ENCODE results near the gene PPP3R1. TPM values are rescaled to one million over a fixed set of nuclear protein-coding genes. Genes with fewer than 3 reads are reported as not detected.

PPP3R1 gene
- total and polyA plus RNA-seq, 10 donors, result 13.7 to 78.2 (median 57.9) TPM

DNA sequence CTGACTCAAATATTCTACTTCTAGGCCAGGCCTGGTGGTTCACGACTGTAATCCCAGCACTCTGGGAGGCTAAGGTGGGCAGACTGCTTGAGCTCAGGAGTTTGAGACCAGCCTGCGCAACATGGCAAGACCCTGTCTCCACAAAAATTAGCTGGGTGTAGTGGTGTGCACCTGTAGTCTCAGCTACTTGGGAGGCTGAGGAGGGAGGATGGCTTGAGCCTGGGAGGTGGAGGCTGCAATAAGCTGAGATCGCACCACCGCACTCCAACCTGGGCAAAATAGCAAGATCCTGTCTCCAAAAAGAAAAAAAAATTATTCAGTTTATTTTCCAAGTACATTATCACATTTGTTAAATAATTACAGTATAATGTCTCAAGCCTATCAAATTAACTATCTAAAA lies 7.3 kb downstream of the PPP3R1 start:
- Histone ChIP-seq H3K4me1 (peaks cover 38 to 100% (median 98%) of the 10 kb centered on the region in 6 donors), H3K27ac (peak overlapping the region in 1 of 8 donors; percentile 3), H3K36me3 (no peaks in the 10 kb centered on the region), H3K27me3 (replicated peaks in 1 of 7) (no peaks in the 10 kb centered on the region), H3K4me3 (no peak overlapping the region), H3K9me3 (no peaks in the 10 kb centered on the region)
- no peak for DNase-seq
- intact Hi-C loops (cut with DNase I; ENCODE audit: low total_unique reads), result loop anchor here (10.0 kb wide), 1 partner anchor 50 kb away; no protein-coding TSS in a partner anchor
- TF ChIP-seq POLR2A (IDR thresholded peaks at IDR 0.05), result no peak
- no peak for TF ChIP-seq CTCF (IDR thresholded peaks at IDR 0.05 in 8 of 11, conservative IDR thresholded peaks at IDR 0.05 in 3 of 11)
- TF ChIP-seq POLR2AphosphoS5 (IDR thresholded peaks at IDR 0.05), result no peak
- 94 to 99% (median 97%) methylated on average over 4 of the region's 4 CpGs for WGBS, 5 donors

DNA sequence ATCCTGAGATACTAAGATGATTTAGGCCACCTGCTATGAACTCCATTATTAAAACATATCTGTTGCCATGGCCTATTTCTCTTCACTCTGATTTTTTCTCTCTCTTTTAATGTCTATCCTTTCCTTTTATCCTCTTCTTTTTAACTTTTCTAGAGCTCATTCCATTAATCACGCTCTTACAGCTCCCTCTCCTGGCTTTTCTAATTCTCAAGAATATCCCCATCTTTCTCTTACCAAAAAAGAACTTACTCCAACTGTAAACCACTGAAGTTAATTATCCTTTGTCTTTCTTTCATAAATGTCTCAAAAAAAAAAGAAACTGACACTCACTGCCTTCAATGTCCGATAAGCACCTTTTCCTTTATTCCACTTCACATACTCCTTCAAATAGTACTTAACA lies 7.9 kb downstream of the PPP3R1 start:
- H3K27me3 ChIP-seq (replicated peaks in 1 of 7), result no peaks in the 10 kb centered on the region
- peak overlapping the region in 1 of 8 donors; percentile 5 for H3K27ac ChIP-seq
- TF ChIP-seq CTCF (IDR thresholded peaks at IDR 0.05 in 8 of 11, conservative IDR thresholded peaks at IDR 0.05 in 3 of 11), result no peak
- no peak for TF ChIP-seq POLR2AphosphoS5 (IDR thresholded peaks at IDR 0.05)
- TF ChIP-seq POLR2A (IDR thresholded peaks at IDR 0.05), result no peak
- no peaks in the 10 kb centered on the region for H3K36me3 ChIP-seq
- 67 to 78% (median 71%) methylated on average over 2 of the region's 2 CpGs for WGBS, 5 donors
- DNase-seq, result no peak
- no peaks in the 10 kb centered on the region for H3K9me3 ChIP-seq
- no peak overlapping the region for H3K4me3 ChIP-seq
- intact Hi-C loops (cut with DNase I; ENCODE audit: low total_unique reads), result loop anchor here (10.0 kb wide), 1 partner anchor 50 kb away; no protein-coding TSS in a partner anchor
- peaks cover 36 to 100% (median 98%) of the 10 kb centered on the region in 6 donors for H3K4me1 ChIP-seq

DNA sequence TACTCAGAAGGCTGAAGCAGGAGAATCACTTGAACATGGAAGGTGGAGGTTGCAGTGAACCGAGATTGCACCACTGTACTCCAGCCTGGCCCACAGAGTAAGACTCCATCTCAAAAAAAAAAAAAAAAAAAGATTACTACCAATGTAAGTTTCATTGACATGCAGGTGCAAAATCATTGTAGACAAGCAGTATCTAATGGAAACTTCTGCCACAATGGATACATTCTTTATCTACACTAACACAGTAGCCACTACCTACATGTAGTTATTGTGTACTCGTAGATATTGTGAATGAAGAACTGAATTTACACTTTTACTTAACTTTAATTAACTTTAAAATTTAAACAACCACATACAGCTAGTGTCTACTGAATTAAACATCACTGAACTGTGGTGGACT lies 10.6 kb downstream of the PPP3R1 start:
- H3K4me3 ChIP-seq, result no peak overlapping the region
- DNase-seq, result no peak
- peaks cover 34 to 100% (median 98%) of the 10 kb centered on the region in 6 donors for H3K4me1 ChIP-seq
- H3K9me3 ChIP-seq, result no peaks in the 10 kb centered on the region
- no peaks in the 10 kb centered on the region for H3K27me3 ChIP-seq (replicated peaks in 1 of 7)
- WGBS, 5 donors, result 91 to 100% (median 97%) methylated on average over 2 of the region's 2 CpGs
- TF ChIP-seq CTCF (IDR thresholded peaks at IDR 0.05 in 8 of 11, conservative IDR thresholded peaks at IDR 0.05 in 3 of 11), result no peak
- no peak for TF ChIP-seq POLR2AphosphoS5 (IDR thresholded peaks at IDR 0.05)
- TF ChIP-seq POLR2A (IDR thresholded peaks at IDR 0.05), result no peak
- H3K36me3 ChIP-seq, result no peaks in the 10 kb centered on the region
- no peak overlapping the region for H3K27ac ChIP-seq
- intact Hi-C loops (cut with DNase I; ENCODE audit: low total_unique reads), result loop anchor here (10.0 kb wide), 1 partner anchor 47 kb away; no protein-coding TSS in a partner anchor

GRCh38 chr2:68240446-68240845 lies 11.9 kb downstream of the PPP3R1 start:
- Histone ChIP-seq H3K27me3 (replicated peaks in 1 of 7) (no peaks in the 10 kb centered on the region), H3K4me3 (no peak overlapping the region), H3K27ac (no peak overlapping the region), H3K4me1 (peaks cover 37 to 100% (median 97%) of the 10 kb centered on the region in 6 donors), H3K9me3 (no peaks in the 10 kb centered on the region), H3K36me3 (no peaks in the 10 kb centered on the region)
- WGBS, 5 donors, result 83 to 92% (median 90%) methylated on average over 4 of the region's 4 CpGs
- TF ChIP-seq POLR2AphosphoS5 (IDR thresholded peaks at IDR 0.05), result no peak
- TF ChIP-seq CTCF (IDR thresholded peaks at IDR 0.05 in 8 of 11, conservative IDR thresholded peaks at IDR 0.05 in 3 of 11), result no peak
- no peak for TF ChIP-seq POLR2A (IDR thresholded peaks at IDR 0.05)
- DNase-seq, result no peak
- intact Hi-C loops (cut with DNase I; ENCODE audit: low total_unique reads), result loop anchor here (10.0 kb wide), 1 partner anchor 46 kb away; no protein-coding TSS in a partner anchor

Data from spleen (tissue), 11 donors.